ENCODE measurements around the gene PDE11A. TPM values are rescaled to one million over a fixed set of nuclear protein-coding genes. Genes with fewer than 3 reads are reported as not detected.

The PDE11A gene
- total and polyA plus RNA-seq, 2 experiments from 2014 or later, result 0.08 to 0.73 TPM

GRCh38 chr2:177669625-177670330 lies 402.8 kb downstream of the PDE11A start:
- H3K27ac Mint-ChIP-seq, result no peak overlapping the region
- peaks cover 10% of the 10 kb centered on the region for H3K4me1 ChIP-seq (ENCODE audit: insufficient read depth)
- no peak overlapping the region for H2AFZ ChIP-seq
- H3K4me3 ChIP-seq, result no peak overlapping the region
- no peak for DNase-seq (ENCODE audit: low spot score)
- H3K4me2 ChIP-seq, result no peak overlapping the region
- H3K27ac ChIP-seq (ENCODE audit: low read depth), result no peak overlapping the region
- peaks cover 20% of the 10 kb centered on the region for H3K4me1 Mint-ChIP-seq
- no peaks in the 10 kb centered on the region for H3K9me2 ChIP-seq (ENCODE audit: insufficient read depth)
- peaks cover 66% of the 10 kb centered on the region for H3K27me3 Mint-ChIP-seq (ENCODE audit: insufficient read depth, low read depth, poor library complexity)
- H3K36me3 ChIP-seq (ENCODE audit: insufficient read depth), result no peaks in the 10 kb centered on the region
- H3K9me3 Mint-ChIP-seq, result no peaks in the 10 kb centered on the region; the same call in 2 of the 3 replicates
- no peak overlapping the region for H3K4me3 Mint-ChIP-seq
- 0 out of 2 replicates have a peak, but pooled peaks cover 4% of the 10 kb centered on the region for H4K20me1 ChIP-seq (replicated peaks; ENCODE audit: insufficient read depth)
- peaks cover 65% of the 10 kb centered on the region for H3K27me3 ChIP-seq (ENCODE audit: insufficient read depth)
- H3K79me2 ChIP-seq (replicated peaks; ENCODE audit: insufficient read depth), result no peaks in the 10 kb centered on the region
- no peaks in the 10 kb centered on the region for H3F3A ChIP-seq (replicated peaks; ENCODE audit: low read depth)
- no peak for TF ChIP-seq JUNB (IDR thresholded peaks at IDR 0.05; ENCODE audit: unreplicated experiment)
- no peak for TF ChIP-seq ZNF114 (CRISPR knock-in tag; IDR thresholded peaks at IDR 0.05)
- no peak for TF ChIP-seq CTCF (conservative IDR thresholded peaks at IDR 0.05; ENCODE audit: low read depth in 2 of 2)
- no peak for TF ChIP-seq EZH2phosphoT487 (IDR thresholded peaks at IDR 0.05; ENCODE audit: unreplicated experiment)
- no peak for TF ChIP-seq REST (IDR thresholded peaks at IDR 0.05; ENCODE audit: unreplicated experiment)
- TF ChIP-seq ETS1 (IDR thresholded peaks at IDR 0.05), result no peak
- TF ChIP-seq CREB1 (CRISPR knock-in tag; IDR thresholded peaks at IDR 0.05; ENCODE audit: low read depth), result no peak
- no peak for TF ChIP-seq POLR2AphosphoS5 (IDR thresholded peaks at IDR 0.05; ENCODE audit: low read depth)
- TF ChIP-seq ZNF462 (CRISPR knock-in tag; IDR thresholded peaks at IDR 0.05), result no peak
- ATAC-seq, result no peak
- H3K36me3 Mint-ChIP-seq (ENCODE audit: low read depth), result no peaks in the 10 kb centered on the region
